HepG2 (cell line): ENCODE measurements around the gene TGFBI. TPM values are rescaled to one million over a fixed set of nuclear protein-coding genes. Genes with fewer than 3 reads are reported as not detected.

ENCODE experiments used
- GLI4 ChIP-seq: sonication (generic); formaldehyde crosslinking; IDR thresholded peaks from 2 replicates; pipeline ENCODE4 v1.5.1; 2020; ENCODE audit warnings: missing genetic modification reagents, mild to moderate bottlenecking, moderate library complexity, borderline replicate concordance
- GTF2F1 ChIP-seq: fragments of 150-350 bp; IDR thresholded peaks from 2 replicates; pipeline ENCODE4 v1.6.1; 2014; ENCODE audit warnings: low read length
- ISX ChIP-seq: sonication (generic); formaldehyde crosslinking; conservative IDR thresholded peaks from 2 replicates; pipeline ENCODE4 v1.5.0; 2020; ENCODE audit warnings: missing genetic modification reagents
- MIER3 ChIP-seq: IDR thresholded peaks from 2 replicates; pipeline ENCODE4 v1.6.1; 2016; ENCODE audit warnings: missing compliant biosample characterization, borderline replicate concordance
- ZNF451 ChIP-seq: sonication (generic); formaldehyde crosslinking; IDR thresholded peaks from 2 replicates; pipeline ENCODE4 v1.5.0; 2020; ENCODE audit warnings: mild to moderate bottlenecking, missing genetic modification reagents
- ZNF510 ChIP-seq: sonication (generic); formaldehyde crosslinking; IDR thresholded peaks from 2 replicates; pipeline ENCODE4 v1.4.0; 2020; ENCODE audit warnings: low read depth, mild to moderate bottlenecking, missing genetic modification reagents
- ZNF652 ChIP-seq: IDR thresholded peaks from 2 replicates; pipeline ENCODE4 v1.6.1; 2016; ENCODE audit warnings: low read depth, borderline replicate concordance
- ZNF75D ChIP-seq: sonication (generic); formaldehyde crosslinking; IDR thresholded peaks from 2 replicates; pipeline ENCODE4 v1.8.1; 2023; ENCODE audit warnings: missing genetic modification reagents, mild to moderate bottlenecking, borderline replicate concordance
- polyA plus RNA-seq, 8 experiments: library from polyadenylated mRNA; depleted of rRNA in 3 of 8; stranded (reverse) in 7 of 8; unstranded in 1 of 8; fragments of >200 nt; fragmentation: Illumina TruSeq in 4 of 8; extraction: Trizol in 4 of 8; gene quantifications; 2 replicates each; pipeline versions ENCODE4 v1.2.1 to v1.2.3, GENCODE V29; 2011 to 2016; ENCODE audit warnings: low read depth in 4 of 8, missing spikeins in 1 of 8, mixed read lengths in 1 of 8; ENCODE audit not compliant: insufficient read depth in 1 of 8
- total RNA-seq, 5 experiments: library from RNA; depleted of rRNA; stranded (reverse); fragments of >200 nt; fragmentation: Illumina TruSeq; extraction: Trizol; gene quantifications; 2 replicates each; pipeline ENCODE4 v1.2.3, GENCODE V29; 2016; ENCODE audit warnings: low read depth in 1 of 5
- TF ChIP-seq, protein P1 (sequence below): sonication (generic); formaldehyde crosslinking; IDR thresholded peaks from 2 replicates; pipeline ENCODE4 v1.4.0; 2020; ENCODE audit warnings: missing genetic modification reagents
- TF ChIP-seq, protein P2 (sequence below): sonication (generic); formaldehyde crosslinking; IDR thresholded peaks from 2 replicates; pipeline ENCODE4 v1.4.0; 2020; ENCODE audit warnings: mild to moderate bottlenecking, missing genetic modification reagents
- TF ChIP-seq, protein P3 (sequence below): IDR thresholded peaks from 2 replicates; pipeline ENCODE4 v1.6.1; 2016; ENCODE audit warnings: low read depth, borderline replicate concordance
- TF ChIP-seq, protein P4 (sequence below): sonication (generic); formaldehyde crosslinking; IDR thresholded peaks from 2 replicates; pipeline ENCODE4 v1.5.0; 2020; ENCODE audit warnings: missing genetic modification reagents
- TF ChIP-seq, protein P5 (sequence below): sonication (generic); formaldehyde crosslinking; IDR thresholded peaks from 2 replicates; pipeline ENCODE4 v1.5.0; 2020; ENCODE audit warnings: mild to moderate bottlenecking, missing genetic modification reagents
- TF ChIP-seq, protein P6 (sequence below): sonication (generic); formaldehyde crosslinking; IDR thresholded peaks from 2 replicates; pipeline ENCODE4 v1.4.0; 2020; ENCODE audit warnings: mild to moderate bottlenecking, missing genetic modification reagents
- TF ChIP-seq, protein P7 (sequence below): sonication (generic); formaldehyde crosslinking; IDR thresholded peaks from 2 replicates; pipeline ENCODE4 v1.4.0; 2020; ENCODE audit warnings: mild to moderate bottlenecking, low read depth, missing genetic modification reagents
- TF ChIP-seq, protein P8 (sequence below): sonication (generic); formaldehyde crosslinking; IDR thresholded peaks from 2 replicates; pipeline ENCODE4 v1.8.1; 2023; ENCODE audit warnings: mild to moderate bottlenecking, missing genetic modification reagents

The TGFBI gene
- total and polyA plus RNA-seq, 2 of the 13 experiments (the other 11 are each of a cell fraction or from before 2014, with no cell fraction given): 275 to 457 TPM

DNA sequence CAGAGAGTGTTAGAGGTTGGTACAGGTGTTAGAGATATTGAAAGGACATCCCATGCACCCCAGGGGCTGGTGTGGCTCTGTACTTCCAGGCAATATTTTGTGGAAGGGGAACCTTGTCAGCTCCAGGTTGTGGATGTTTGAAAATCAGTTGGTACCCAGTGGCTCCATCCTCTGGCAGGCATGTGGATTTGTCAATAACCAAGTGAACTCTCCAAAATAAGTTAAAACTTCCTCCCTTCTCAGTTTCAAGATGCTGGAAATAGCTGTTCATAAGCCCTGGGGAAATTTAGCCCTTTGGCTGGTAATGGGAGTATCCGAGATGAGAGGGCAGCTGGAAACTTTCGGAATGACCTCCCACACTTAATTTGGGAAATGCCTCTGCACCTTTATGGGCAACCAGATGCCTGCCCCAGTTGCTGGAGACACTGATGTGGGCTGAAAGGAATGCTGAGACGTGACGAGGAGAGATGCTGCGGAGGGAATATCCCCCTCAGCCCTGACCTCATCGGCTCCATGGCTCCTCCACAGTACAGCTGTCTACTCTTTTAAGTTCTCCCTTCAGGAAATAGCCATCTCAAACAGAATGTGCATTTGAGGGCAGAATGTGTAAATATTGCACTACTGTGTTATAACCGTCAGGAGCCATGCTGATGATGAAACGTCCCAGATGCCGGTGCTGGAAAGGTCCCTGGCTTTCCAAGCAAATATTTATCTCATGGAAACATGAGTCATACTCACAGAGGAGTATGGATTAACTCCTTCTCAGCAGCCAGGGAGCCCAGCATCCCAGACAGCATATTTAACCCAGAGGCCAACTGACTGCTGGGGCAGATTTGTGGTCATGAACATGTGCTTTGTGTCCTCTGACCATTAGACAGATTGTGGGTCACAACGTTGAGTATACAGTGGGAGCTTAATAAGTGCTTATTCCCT lies 29.5 kb downstream of the TGFBI start (continued):
- TF ChIP-seq, protein P1, sequence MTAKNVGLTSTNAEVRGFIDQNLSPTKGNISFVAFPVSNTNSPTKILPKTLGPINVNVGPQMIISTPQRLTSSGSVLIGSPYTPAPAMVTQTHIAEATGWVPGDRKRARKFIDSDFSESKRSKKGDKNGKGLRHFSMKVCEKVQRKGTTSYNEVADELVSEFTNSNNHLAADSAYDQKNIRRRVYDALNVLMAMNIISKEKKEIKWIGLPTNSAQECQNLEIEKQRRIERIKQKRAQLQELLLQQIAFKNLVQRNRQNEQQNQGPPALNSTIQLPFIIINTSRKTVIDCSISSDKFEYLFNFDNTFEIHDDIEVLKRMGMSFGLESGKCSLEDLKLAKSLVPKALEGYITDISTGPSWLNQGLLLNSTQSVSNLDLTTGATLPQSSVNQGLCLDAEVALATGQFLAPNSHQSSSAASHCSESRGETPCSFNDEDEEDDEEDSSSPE: no peak
- TF ChIP-seq GTF2F1: no peak
- no peak for TF ChIP-seq ISX (CRISPR knock-in tag)
- peak; percentile 99 for TF ChIP-seq ZNF652 (CRISPR knock-in tag)
- TF ChIP-seq GLI4 (CRISPR knock-in tag): no peak
- TF ChIP-seq, protein P2, sequence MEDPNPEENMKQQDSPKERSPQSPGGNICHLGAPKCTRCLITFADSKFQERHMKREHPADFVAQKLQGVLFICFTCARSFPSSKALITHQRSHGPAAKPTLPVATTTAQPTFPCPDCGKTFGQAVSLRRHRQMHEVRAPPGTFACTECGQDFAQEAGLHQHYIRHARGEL (CRISPR knock-in tag): no peak
- TF ChIP-seq, protein P3, sequence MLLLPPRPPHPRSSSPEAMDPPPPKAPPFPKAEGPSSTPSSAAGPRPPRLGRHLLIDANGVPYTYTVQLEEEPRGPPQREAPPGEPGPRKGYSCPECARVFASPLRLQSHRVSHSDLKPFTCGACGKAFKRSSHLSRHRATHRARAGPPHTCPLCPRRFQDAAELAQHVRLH: peak; percentile 65; the same call in 1 of the 2 replicates
- peak; percentile 93 for TF ChIP-seq MIER3
- TF ChIP-seq ZNF75D (CRISPR knock-in tag): no peak
- TF ChIP-seq ZNF510 (CRISPR knock-in tag): 0 out of 2 replicates have a peak, but pooled peaks have one; percentile 23
- TF ChIP-seq, protein P4, sequence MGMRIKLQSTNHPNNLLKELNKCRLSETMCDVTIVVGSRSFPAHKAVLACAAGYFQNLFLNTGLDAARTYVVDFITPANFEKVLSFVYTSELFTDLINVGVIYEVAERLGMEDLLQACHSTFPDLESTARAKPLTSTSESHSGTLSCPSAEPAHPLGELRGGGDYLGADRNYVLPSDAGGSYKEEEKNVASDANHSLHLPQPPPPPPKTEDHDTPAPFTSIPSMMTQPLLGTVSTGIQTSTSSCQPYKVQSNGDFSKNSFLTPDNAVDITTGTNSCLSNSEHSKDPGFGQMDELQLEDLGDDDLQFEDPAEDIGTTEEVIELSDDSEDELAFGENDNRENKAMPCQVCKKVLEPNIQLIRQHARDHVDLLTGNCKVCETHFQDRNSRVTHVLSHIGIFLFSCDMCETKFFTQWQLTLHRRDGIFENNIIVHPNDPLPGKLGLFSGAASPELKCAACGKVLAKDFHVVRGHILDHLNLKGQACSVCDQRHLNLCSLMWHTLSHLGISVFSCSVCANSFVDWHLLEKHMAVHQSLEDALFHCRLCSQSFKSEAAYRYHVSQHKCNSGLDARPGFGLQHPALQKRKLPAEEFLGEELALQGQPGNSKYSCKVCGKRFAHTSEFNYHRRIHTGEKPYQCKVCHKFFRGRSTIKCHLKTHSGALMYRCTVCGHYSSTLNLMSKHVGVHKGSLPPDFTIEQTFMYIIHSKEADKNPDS (CRISPR knock-in tag): peak; percentile 53; the same call in 1 of the 2 replicates
- TF ChIP-seq, protein P5, sequence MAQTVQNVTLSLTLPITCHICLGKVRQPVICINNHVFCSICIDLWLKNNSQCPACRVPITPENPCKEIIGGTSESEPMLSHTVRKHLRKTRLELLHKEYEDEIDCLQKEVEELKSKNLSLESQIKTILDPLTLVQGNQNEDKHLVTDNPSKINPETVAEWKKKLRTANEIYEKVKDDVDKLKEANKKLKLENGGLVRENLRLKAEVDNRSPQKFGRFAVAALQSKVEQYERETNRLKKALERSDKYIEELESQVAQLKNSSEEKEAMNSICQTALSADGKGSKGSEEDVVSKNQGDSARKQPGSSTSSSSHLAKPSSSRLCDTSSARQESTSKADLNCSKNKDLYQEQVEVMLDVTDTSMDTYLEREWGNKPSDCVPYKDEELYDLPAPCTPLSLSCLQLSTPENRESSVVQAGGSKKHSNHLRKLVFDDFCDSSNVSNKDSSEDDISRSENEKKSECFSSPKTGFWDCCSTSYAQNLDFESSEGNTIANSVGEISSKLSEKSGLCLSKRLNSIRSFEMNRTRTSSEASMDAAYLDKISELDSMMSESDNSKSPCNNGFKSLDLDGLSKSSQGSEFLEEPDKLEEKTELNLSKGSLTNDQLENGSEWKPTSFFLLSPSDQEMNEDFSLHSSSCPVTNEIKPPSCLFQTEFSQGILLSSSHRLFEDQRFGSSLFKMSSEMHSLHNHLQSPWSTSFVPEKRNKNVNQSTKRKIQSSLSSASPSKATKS: peak; percentile 95
- TF ChIP-seq ZNF451: no peak
- TF ChIP-seq, protein P6, sequence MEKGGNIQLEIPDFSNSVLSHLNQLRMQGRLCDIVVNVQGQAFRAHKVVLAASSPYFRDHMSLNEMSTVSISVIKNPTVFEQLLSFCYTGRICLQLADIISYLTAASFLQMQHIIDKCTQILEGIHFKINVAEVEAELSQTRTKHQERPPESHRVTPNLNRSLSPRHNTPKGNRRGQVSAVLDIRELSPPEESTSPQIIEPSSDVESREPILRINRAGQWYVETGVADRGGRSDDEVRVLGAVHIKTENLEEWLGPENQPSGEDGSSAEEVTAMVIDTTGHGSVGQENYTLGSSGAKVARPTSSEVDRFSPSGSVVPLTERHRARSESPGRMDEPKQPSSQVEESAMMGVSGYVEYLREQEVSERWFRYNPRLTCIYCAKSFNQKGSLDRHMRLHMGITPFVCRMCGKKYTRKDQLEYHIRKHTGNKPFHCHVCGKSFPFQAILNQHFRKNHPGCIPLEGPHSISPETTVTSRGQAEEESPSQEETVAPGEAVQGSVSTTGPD (CRISPR knock-in tag): peak; percentile 18; the same call in 1 of the 2 replicates
- TF ChIP-seq, protein P7, sequence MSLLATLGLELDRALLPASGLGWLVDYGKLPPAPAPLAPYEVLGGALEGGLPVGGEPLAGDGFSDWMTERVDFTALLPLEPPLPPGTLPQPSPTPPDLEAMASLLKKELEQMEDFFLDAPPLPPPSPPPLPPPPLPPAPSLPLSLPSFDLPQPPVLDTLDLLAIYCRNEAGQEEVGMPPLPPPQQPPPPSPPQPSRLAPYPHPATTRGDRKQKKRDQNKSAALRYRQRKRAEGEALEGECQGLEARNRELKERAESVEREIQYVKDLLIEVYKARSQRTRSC (CRISPR knock-in tag): no peak
- TF ChIP-seq, protein P8, sequence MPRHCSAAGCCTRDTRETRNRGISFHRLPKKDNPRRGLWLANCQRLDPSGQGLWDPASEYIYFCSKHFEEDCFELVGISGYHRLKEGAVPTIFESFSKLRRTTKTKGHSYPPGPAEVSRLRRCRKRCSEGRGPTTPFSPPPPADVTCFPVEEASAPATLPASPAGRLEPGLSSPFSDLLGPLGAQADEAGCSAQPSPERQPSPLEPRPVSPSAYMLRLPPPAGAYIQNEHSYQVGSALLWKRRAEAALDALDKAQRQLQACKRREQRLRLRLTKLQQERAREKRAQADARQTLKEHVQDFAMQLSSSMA: no peak
